ENCODE results near the gene NKX2-2.

NKX2-2 gene

GRCh38 chr20:21505810-21506530 lies 7.9 kb downstream of the NKX2-2 start:
- H3K9me3 ChIP-seq (ENCODE audit: control insufficient read depth, insufficient read depth, low read depth, low read length) = no peaks in the 10 kb centered on the region
- peak overlapping the region; percentile 56; the same call in 1 of the 2 replicates for H3K27ac ChIP-seq (ENCODE audit: extremely low read depth, low read depth, low read length)
- H3K4me1 ChIP-seq (ENCODE audit: control insufficient read depth, insufficient read depth, low read length) = no peaks in the 10 kb centered on the region
- POLR2A ChIA-PET = interaction anchor here (0.8 to 1.5 kb wide), 2 partner anchors 270 to 642 kb away, joined by 4 to 5 read pairs; no protein-coding TSS in a partner anchor
- CTCF ChIA-PET = interaction anchor here (0.5 to 7.7 kb wide), 37 partner anchors 10 to 1420 kb away, joined by 3 to 150 read pairs (median 4); no protein-coding TSS in a partner anchor
- peak overlapping the region; percentile 53 for H3K4me3 ChIP-seq (ENCODE audit: low read depth, low read length)
- peaks cover 5 to 38% of the 10 kb centered on the region in 2 experiments; a peak in 2 of 3 replicates for H3K36me3 ChIP-seq (ENCODE audit: control insufficient read depth in 2 of 2, insufficient read depth in 1 of 2, low read length in 2 of 2)
- TF ChIP-seq HOXA7 (CRISPR knock-in tag; IDR thresholded peaks at IDR 0.05; ENCODE audit: borderline replicate concordance) = no peak
- 0 out of 2 replicates have a peak, but pooled peaks have one; percentile 20 for TF ChIP-seq ZNF184 (tag by site-specific recombination; IDR thresholded peaks at IDR 0.05)
- no peak for TF ChIP-seq MZF1 (tag by site-specific recombination; IDR thresholded peaks at IDR 0.05; ENCODE audit: borderline replicate concordance)
- peak; percentile 75 for TF ChIP-seq ZBTB8A (tag by site-specific recombination; IDR thresholded peaks at IDR 0.05)
- TF ChIP-seq, protein P1, sequence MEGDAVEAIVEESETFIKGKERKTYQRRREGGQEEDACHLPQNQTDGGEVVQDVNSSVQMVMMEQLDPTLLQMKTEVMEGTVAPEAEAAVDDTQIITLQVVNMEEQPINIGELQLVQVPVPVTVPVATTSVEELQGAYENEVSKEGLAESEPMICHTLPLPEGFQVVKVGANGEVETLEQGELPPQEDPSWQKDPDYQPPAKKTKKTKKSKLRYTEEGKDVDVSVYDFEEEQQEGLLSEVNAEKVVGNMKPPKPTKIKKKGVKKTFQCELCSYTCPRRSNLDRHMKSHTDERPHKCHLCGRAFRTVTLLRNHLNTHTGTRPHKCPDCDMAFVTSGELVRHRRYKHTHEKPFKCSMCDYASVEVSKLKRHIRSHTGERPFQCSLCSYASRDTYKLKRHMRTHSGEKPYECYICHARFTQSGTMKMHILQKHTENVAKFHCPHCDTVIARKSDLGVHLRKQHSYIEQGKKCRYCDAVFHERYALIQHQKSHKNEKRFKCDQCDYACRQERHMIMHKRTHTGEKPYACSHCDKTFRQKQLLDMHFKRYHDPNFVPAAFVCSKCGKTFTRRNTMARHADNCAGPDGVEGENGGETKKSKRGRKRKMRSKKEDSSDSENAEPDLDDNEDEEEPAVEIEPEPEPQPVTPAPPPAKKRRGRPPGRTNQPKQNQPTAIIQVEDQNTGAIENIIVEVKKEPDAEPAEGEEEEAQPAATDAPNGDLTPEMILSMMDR (tag by site-specific recombination; IDR thresholded peaks at IDR 0.05) = peak; percentile 73
- TF ChIP-seq, protein P2, sequence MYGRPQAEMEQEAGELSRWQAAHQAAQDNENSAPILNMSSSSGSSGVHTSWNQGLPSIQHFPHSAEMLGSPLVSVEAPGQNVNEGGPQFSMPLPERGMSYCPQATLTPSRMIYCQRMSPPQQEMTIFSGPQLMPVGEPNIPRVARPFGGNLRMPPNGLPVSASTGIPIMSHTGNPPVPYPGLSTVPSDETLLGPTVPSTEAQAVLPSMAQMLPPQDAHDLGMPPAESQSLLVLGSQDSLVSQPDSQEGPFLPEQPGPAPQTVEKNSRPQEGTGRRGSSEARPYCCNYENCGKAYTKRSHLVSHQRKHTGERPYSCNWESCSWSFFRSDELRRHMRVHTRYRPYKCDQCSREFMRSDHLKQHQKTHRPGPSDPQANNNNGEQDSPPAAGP (tag by site-specific recombination; IDR thresholded peaks at IDR 0.05) = no peak
- peak; percentile 94 for TF ChIP-seq ZNF600 (tag by site-specific recombination; IDR thresholded peaks at IDR 0.05)
- 0 out of 2 replicates have a peak, but pooled peaks have one; percentile 35 for TF ChIP-seq ZNF501 (tag by site-specific recombination; IDR thresholded peaks at IDR 0.05)
- TF ChIP-seq, protein P3, sequence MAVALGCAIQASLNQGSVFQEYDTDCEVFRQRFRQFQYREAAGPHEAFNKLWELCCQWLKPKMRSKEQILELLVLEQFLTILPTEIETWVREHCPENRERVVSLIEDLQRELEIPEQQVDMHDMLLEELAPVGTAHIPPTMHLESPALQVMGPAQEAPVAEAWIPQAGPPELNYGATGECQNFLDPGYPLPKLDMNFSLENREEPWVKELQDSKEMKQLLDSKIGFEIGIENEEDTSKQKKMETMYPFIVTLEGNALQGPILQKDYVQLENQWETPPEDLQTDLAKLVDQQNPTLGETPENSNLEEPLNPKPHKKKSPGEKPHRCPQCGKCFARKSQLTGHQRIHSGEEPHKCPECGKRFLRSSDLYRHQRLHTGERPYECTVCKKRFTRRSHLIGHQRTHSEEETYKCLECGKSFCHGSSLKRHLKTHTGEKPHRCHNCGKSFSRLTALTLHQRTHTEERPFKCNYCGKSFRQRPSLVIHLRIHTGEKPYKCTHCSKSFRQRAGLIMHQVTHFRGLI (tag by site-specific recombination; IDR thresholded peaks at IDR 0.05) = peak; percentile 40; the same call in 1 of the 2 replicates
- TF ChIP-seq ZFHX2 (tag by site-specific recombination; conservative IDR thresholded peaks at IDR 0.05) = peak; percentile 89
- TF ChIP-seq ZSCAN30 (tag by site-specific recombination; IDR thresholded peaks at IDR 0.05) = peak; percentile 81; the same call in 1 of the 2 replicates
- no peak; the same call in 1 of the 2 replicates for TF ChIP-seq ZNF785 (tag by site-specific recombination; IDR thresholded peaks at IDR 0.05)
- TF ChIP-seq MEIS1 (CRISPR knock-in tag; IDR thresholded peaks at IDR 0.05; ENCODE audit: borderline replicate concordance) = no peak
- TF ChIP-seq ZNF514 (tag by site-specific recombination; IDR thresholded peaks at IDR 0.05) = no peak
- no peak for TF ChIP-seq ZNF112 (tag by site-specific recombination; IDR thresholded peaks at IDR 0.05)
- TF ChIP-seq ZNF335 (tag by site-specific recombination; conservative IDR thresholded peaks at IDR 0.05) = peak; percentile 91
- no peak for TF ChIP-seq ZNF10 (tag by site-specific recombination; IDR thresholded peaks at IDR 0.05)
- no peak for TF ChIP-seq ZNF239 (tag by site-specific recombination; IDR thresholded peaks at IDR 0.05)
- TF ChIP-seq, protein P4, sequence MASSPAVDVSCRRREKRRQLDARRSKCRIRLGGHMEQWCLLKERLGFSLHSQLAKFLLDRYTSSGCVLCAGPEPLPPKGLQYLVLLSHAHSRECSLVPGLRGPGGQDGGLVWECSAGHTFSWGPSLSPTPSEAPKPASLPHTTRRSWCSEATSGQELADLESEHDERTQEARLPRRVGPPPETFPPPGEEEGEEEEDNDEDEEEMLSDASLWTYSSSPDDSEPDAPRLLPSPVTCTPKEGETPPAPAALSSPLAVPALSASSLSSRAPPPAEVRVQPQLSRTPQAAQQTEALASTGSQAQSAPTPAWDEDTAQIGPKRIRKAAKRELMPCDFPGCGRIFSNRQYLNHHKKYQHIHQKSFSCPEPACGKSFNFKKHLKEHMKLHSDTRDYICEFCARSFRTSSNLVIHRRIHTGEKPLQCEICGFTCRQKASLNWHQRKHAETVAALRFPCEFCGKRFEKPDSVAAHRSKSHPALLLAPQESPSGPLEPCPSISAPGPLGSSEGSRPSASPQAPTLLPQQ (tag by site-specific recombination; IDR thresholded peaks at IDR 0.05) = peak; percentile 97
- TF ChIP-seq ZNF76 (tag by site-specific recombination; IDR thresholded peaks at IDR 0.05; ENCODE audit: borderline replicate concordance, low read depth) = peak; percentile 88
- no peak for TF ChIP-seq ZNF658 (tag by site-specific recombination; IDR thresholded peaks at IDR 0.05)
- TF ChIP-seq PBX3 (CRISPR knock-in tag; IDR thresholded peaks at IDR 0.05) = 0 out of 2 replicates have a peak, but pooled peaks have one; percentile 46
- TF ChIP-seq ZBTB11 (tag by site-specific recombination; conservative IDR thresholded peaks at IDR 0.05; ENCODE audit: low read depth) = peak; percentile 93
- TF ChIP-seq GLIS2 (tag by site-specific recombination; IDR thresholded peaks at IDR 0.05) = peak; percentile 79
- peak; percentile 88 for TF ChIP-seq ZFP69B (tag by site-specific recombination; IDR thresholded peaks at IDR 0.05)
